SK-N-SH (cell line): ENCODE data around the gene HS1BP3. TPM values are rescaled to one million over a fixed set of nuclear protein-coding genes. Genes with fewer than 3 reads are reported as not detected.

Source experiments
- CTCF ChIA-PET: fragments of 300-600, 350-600 bp; formaldehyde crosslinking; extraction: SDS; loops from one replicate; lab custom pipeline; 2021; lab: Yijun Ruan, JAX
- POLR2A ChIA-PET: fragments of 350-600 bp; sonication (Branson Sonifier 250); formaldehyde crosslinking; extraction: SDS; loops from one replicate; lab custom pipeline; 2020; ENCODE audit warnings: antibody characterized with exemption, inconsistent platforms; lab: Yijun Ruan, JAX
- DNase-seq: peaks from one replicate; pipeline ENCODE4 v3.0.0; 2012
- H2AFZ ChIP-seq: fragments of 200-600 bp; sonication (generic); 2 replicates; pipeline ENCODE4 v1.8.1; 2016; ENCODE audit warnings: antibody characterized with exemption, mild to moderate bottlenecking, low read depth
- H3F3A ChIP-seq: fragments of 200-600 bp; sonication (generic); replicated peaks from 2 replicates; pipeline ENCODE3; 2016; ENCODE audit warnings: antibody characterized with exemption, mild to moderate bottlenecking; ENCODE audit not compliant: insufficient read depth
- H3K27ac ChIP-seq, 2 experiments: fragments of 200-500 bp in 1 of 2; fragments of 200-600 bp in 1 of 2; sonication (Bioruptor generic) in 1 of 2; sonication (generic), shearing (Covaris generic) in 1 of 2; 2 replicates each; pipeline versions ENCODE4 v1.5.1 to v1.6.1; 2014 to 2016; ENCODE audit warnings: low read depth in 2 of 2, inconsistent platforms in 1 of 2, low read length in 1 of 2, mild to moderate bottlenecking in 1 of 2, mixed read lengths in 1 of 2
- H3K27me3 ChIP-seq: fragments of 200-600 bp; sonication (generic), shearing (Covaris generic); 2 replicates; pipeline ENCODE4 v1.6.1; 2016; ENCODE audit warnings: mixed run types; ENCODE audit not compliant: insufficient read depth
- H3K36me3 ChIP-seq, 2 experiments: fragments of 200-500 bp in 1 of 2; fragments of 200-600 bp in 1 of 2; sonication (Bioruptor generic) in 1 of 2; sonication (generic) in 1 of 2; replicated peaks in 1 of 2; 2 replicates each; pipeline versions ENCODE3 to v1.5.1; 2014 to 2016; ENCODE audit warnings: low read length in 1 of 2, mild to moderate bottlenecking in 1 of 2; ENCODE audit not compliant: insufficient read depth in 2 of 2, control insufficient read depth in 1 of 2
- H3K4me1 ChIP-seq, 2 experiments: fragments of 200-500 bp in 1 of 2; fragments of 200-600 bp in 1 of 2; sonication (Bioruptor generic) in 1 of 2; sonication (generic), shearing (Covaris generic) in 1 of 2; 2 replicates each; pipeline versions ENCODE4 v1.5.1 to v1.6.1; 2014 to 2016; ENCODE audit warnings: low read depth in 1 of 2, low read length in 1 of 2, mixed run types in 1 of 2; ENCODE audit not compliant: insufficient read depth in 2 of 2, control insufficient read depth in 1 of 2
- H3K4me2 ChIP-seq: fragments of 200-600 bp; sonication (generic), shearing (Covaris generic); 2 replicates; pipeline ENCODE4 v1.6.1; 2017; ENCODE audit warnings: mixed run types
- H3K4me3 ChIP-seq, 2 experiments: fragments of 200-500 bp in 1 of 2; fragments of 200-600 bp in 1 of 2; sonication (Bioruptor generic) in 1 of 2; sonication (generic), shearing (Covaris generic) in 1 of 2; 2 replicates each; pipeline versions ENCODE4 v1.5.1 to v1.8.1; 2014 to 2016; ENCODE audit warnings: low read depth in 2 of 2, inconsistent platforms in 1 of 2, low read length in 1 of 2, mild to moderate bottlenecking in 1 of 2, mixed read lengths in 1 of 2, moderate library complexity in 1 of 2
- H3K79me2 ChIP-seq: fragments of 200-600 bp; sonication (generic); 2 replicates; pipeline ENCODE4 v1.8.1; 2017; ENCODE audit warnings: mild to moderate bottlenecking; ENCODE audit not compliant: insufficient read depth
- H3K9ac ChIP-seq: fragments of 200-600 bp; sonication (generic); 2 replicates; pipeline ENCODE4 v1.6.1; 2017; ENCODE audit warnings: mixed run types
- H3K9me2 ChIP-seq: fragments of 200-600 bp; sonication (generic); 2 replicates; pipeline ENCODE4 v1.6.1; 2017; ENCODE audit warnings: mixed run types
- H3K9me3 ChIP-seq: fragments of 200-600 bp; sonication (generic); 2 replicates; pipeline ENCODE4 v1.6.1; 2017; ENCODE audit warnings: mixed run types, mild to moderate bottlenecking, moderate library complexity
- H4K20me1 ChIP-seq: fragments of 200-600 bp; sonication (generic); 2 replicates; pipeline ENCODE4 v1.6.1; 2017; ENCODE audit warnings: mild to moderate bottlenecking, mixed run types; ENCODE audit not compliant: insufficient read depth
- CHD2 ChIP-seq: fragments of 150-350 bp; IDR thresholded peaks from 2 replicates; pipeline ENCODE4 v1.6.1; 2018; ENCODE audit warnings: low read length; ENCODE audit not compliant: partially characterized antibody
- CTCF ChIP-seq: fragments of 200-600 bp; sonication (generic); IDR thresholded peaks from 2 replicates; pipeline ENCODE4 v1.6.1; 2017; ENCODE audit warnings: antibody characterized with exemption, mild to moderate bottlenecking, moderate library complexity
- POLR2AphosphoS5 ChIP-seq: IDR thresholded peaks from 2 replicates; pipeline ENCODE4 v1.6.1; 2012; ENCODE audit warnings: low read depth, low read length
- RAD21 ChIP-seq: IDR thresholded peaks from 2 replicates; pipeline ENCODE4 v1.6.1; 2012; ENCODE audit warnings: mild to moderate bottlenecking, low read length
- RFX5 ChIP-seq: IDR thresholded peaks from 2 replicates; pipeline ENCODE4 v1.6.1; 2012; ENCODE audit warnings: mild to moderate bottlenecking, improper control_type of control experiment, low read length
- SMC3 ChIP-seq: IDR thresholded peaks from 2 replicates; pipeline ENCODE4 v1.6.1; 2012; ENCODE audit warnings: low read depth, low read length, improper control_type of control experiment
- TAF1 ChIP-seq: IDR thresholded peaks from 2 replicates; pipeline ENCODE4 v1.6.1; 2012; ENCODE audit warnings: low read depth, mild to moderate bottlenecking, low read length, moderate library complexity, borderline replicate concordance
- TCF12 ChIP-seq: IDR thresholded peaks from 2 replicates; pipeline ENCODE4 v1.4.0; 2012
- TEAD4 ChIP-seq: IDR thresholded peaks from 2 replicates; pipeline ENCODE4 v1.4.0; 2012; ENCODE audit warnings: mild to moderate bottlenecking, borderline replicate concordance; ENCODE audit not compliant: insufficient read depth
- ZBTB33 ChIP-seq: IDR thresholded peaks from 2 replicates; pipeline ENCODE4 v1.4.0; 2012; ENCODE audit warnings: low read depth, borderline replicate concordance
- WGBS: methylation state at CpG from one replicate; pipeline ENCODE4 v1.1.6; 2017; ENCODE audit warnings: low lambda C conversion rate; 5-methylcytosine and 5-hydroxymethylcytosine counted together
- polyA plus RNA-seq, 3 experiments: library from polyadenylated mRNA; depleted of rRNA; stranded (reverse); fragments of >200 nt; gene quantifications; 2 replicates each; pipeline ENCODE4 v1.2.3, GENCODE V29; 2012
- TF ChIP-seq, protein P1 (sequence below): IDR thresholded peaks from 2 replicates; pipeline ENCODE4 v1.4.0; 2012; ENCODE audit warnings: low read depth
- TF ChIP-seq, protein P2 (sequence below): IDR thresholded peaks from 2 replicates; pipeline ENCODE4 v1.6.1; 2012; ENCODE audit warnings: mild to moderate bottlenecking, low read depth, low read length, moderate library complexity
- TF ChIP-seq, protein P3 (sequence below): fragments of 150-350 bp; IDR thresholded peaks from 2 replicates; pipeline ENCODE4 v1.6.1; 2016; ENCODE audit warnings: mild to moderate bottlenecking, low read depth, low read length

Gene HS1BP3
- polyA plus RNA-seq, 1 of the 3 experiments (the other 2 are of a cell fraction) = 20.1 TPM

GRCh38 chr2:20675701-20676352, 24.9 kb upstream of the HS1BP3 start:
- ChIA-PET POLR2A (interaction anchor here (0.8 to 1.0 kb wide), 2 partner anchors 14 to 25 kb away, joined by 3 to 4 read pairs; partner anchors contain the start of gene HS1BP3), CTCF (interaction anchor here (0.9 to 10.2 kb wide), 12 partner anchors 10 to 285 kb away, joined by 3 to 232 read pairs (median 4); partner anchors contain the start of genes GDF7, HS1BP3 and LDAH)
- no peak overlapping the region for H2AFZ ChIP-seq
- 78% methylated on average over 5 of the region's 6 CpGs for WGBS
- no peaks in the 10 kb centered on the region for H3K9me2 ChIP-seq
- H3K36me3 ChIP-seq = peaks cover 0 to 16% of the 10 kb centered on the region in 2 experiments
- TF ChIP-seq CTCF (peak; percentile 5; the same call in 1 of the 2 replicates), TAF1 (no peak)
- no peak overlapping the region for H3K4me3 ChIP-seq
- H3K4me2 ChIP-seq = peak overlapping the region; percentile 41; the same call in 1 of the 2 replicates
- peaks cover 5 to 12% of the 10 kb centered on the region in 2 experiments; a peak in 3 of 4 replicates for H3K4me1 ChIP-seq
- no peaks in the 10 kb centered on the region for H4K20me1 ChIP-seq
- no peak overlapping the region for H3K9ac ChIP-seq
- H3K27ac ChIP-seq = peak overlapping the region in 1 of 2 experiments; percentile 45; a peak in 1 of 4 replicates
- no peak for DNase-seq
- peaks cover 10% of the 10 kb centered on the region for H3K27me3 ChIP-seq
- H3F3A ChIP-seq = peaks cover 6% of the 10 kb centered on the region
- H3K79me2 ChIP-seq = no peaks in the 10 kb centered on the region
- H3K9me3 ChIP-seq = no peaks in the 10 kb centered on the region

- Histone ChIP-seq H3K36me3 (peaks cover 0 to 12% of the 10 kb centered on the region in 2 experiments), H3K79me2 (no peaks in the 10 kb centered on the region), H3K9me3 (no peaks in the 10 kb centered on the region), H2AFZ (peak overlapping the region; percentile 31; the same call in 1 of the 2 replicates), H4K20me1 (no peaks in the 10 kb centered on the region), H3F3A (peaks cover 6% of the 10 kb centered on the region), H3K27ac (peak overlapping the region in 1 of 2 experiments; percentile 45; a peak in 1 of 4 replicates), H3K4me1 (peaks cover 5 to 12% of the 10 kb centered on the region in 2 experiments; a peak in 3 of 4 replicates), H3K9me2 (no peaks in the 10 kb centered on the region), H3K4me3 (no peak overlapping the region), H3K27me3 (peaks cover 17% of the 10 kb centered on the region), H3K9ac (no peak overlapping the region), H3K4me2 (peak overlapping the region; percentile 41; the same call in 1 of the 2 replicates)
- DNase-seq = no peak
- POLR2A ChIA-PET = interaction anchor here (1.0 kb wide), 1 partner anchor 24 kb away, joined by 3 read pairs; the partner anchor contains the start of gene HS1BP3
- CTCF ChIA-PET = interaction anchor here (0.9 to 10.2 kb wide), 11 partner anchors 11 to 286 kb away, joined by 3 to 232 read pairs (median 4); partner anchors contain the start of genes GDF7, HS1BP3 and LDAH
- 62% methylated on average over 16 of the region's 16 CpGs for WGBS
- no peak for TF ChIP-seq TAF1
- TF ChIP-seq TEAD4 = no peak
- TF ChIP-seq SMC3 = no peak
- no peak for TF ChIP-seq TCF12
- TF ChIP-seq, protein P1, sequence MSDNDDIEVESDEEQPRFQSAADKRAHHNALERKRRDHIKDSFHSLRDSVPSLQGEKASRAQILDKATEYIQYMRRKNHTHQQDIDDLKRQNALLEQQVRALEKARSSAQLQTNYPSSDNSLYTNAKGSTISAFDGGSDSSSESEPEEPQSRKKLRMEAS = 0 out of 2 replicates have a peak, but pooled peaks have one; percentile 55
- no peak; the same call in 1 of the 2 replicates for TF ChIP-seq ZBTB33
- 0 out of 2 replicates have a peak, but pooled peaks have one; percentile 25 for TF ChIP-seq POLR2AphosphoS5
- TF ChIP-seq RFX5 = no peak
- TF ChIP-seq RAD21 = no peak
- TF ChIP-seq CHD2 = no peak
- TF ChIP-seq, protein P2, sequence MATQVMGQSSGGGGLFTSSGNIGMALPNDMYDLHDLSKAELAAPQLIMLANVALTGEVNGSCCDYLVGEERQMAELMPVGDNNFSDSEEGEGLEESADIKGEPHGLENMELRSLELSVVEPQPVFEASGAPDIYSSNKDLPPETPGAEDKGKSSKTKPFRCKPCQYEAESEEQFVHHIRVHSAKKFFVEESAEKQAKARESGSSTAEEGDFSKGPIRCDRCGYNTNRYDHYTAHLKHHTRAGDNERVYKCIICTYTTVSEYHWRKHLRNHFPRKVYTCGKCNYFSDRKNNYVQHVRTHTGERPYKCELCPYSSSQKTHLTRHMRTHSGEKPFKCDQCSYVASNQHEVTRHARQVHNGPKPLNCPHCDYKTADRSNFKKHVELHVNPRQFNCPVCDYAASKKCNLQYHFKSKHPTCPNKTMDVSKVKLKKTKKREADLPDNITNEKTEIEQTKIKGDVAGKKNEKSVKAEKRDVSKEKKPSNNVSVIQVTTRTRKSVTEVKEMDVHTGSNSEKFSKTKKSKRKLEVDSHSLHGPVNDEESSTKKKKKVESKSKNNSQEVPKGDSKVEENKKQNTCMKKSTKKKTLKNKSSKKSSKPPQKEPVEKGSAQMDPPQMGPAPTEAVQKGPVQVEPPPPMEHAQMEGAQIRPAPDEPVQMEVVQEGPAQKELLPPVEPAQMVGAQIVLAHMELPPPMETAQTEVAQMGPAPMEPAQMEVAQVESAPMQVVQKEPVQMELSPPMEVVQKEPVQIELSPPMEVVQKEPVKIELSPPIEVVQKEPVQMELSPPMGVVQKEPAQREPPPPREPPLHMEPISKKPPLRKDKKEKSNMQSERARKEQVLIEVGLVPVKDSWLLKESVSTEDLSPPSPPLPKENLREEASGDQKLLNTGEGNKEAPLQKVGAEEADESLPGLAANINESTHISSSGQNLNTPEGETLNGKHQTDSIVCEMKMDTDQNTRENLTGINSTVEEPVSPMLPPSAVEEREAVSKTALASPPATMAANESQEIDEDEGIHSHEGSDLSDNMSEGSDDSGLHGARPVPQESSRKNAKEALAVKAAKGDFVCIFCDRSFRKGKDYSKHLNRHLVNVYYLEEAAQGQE = no peak
- TF ChIP-seq, protein P3, sequence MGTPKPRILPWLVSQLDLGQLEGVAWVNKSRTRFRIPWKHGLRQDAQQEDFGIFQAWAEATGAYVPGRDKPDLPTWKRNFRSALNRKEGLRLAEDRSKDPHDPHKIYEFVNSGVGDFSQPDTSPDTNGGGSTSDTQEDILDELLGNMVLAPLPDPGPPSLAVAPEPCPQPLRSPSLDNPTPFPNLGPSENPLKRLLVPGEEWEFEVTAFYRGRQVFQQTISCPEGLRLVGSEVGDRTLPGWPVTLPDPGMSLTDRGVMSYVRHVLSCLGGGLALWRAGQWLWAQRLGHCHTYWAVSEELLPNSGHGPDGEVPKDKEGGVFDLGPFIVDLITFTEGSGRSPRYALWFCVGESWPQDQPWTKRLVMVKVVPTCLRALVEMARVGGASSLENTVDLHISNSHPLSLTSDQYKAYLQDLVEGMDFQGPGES = no peak
Measured at GRCh38 chr2:20674974-20675679, 24.2 kb upstream of the HS1BP3 start.
